A549 (cell line): ENCODE data around the gene KCNF1. TPM values are rescaled to one million over a fixed set of nuclear protein-coding genes. Genes with fewer than 3 reads are reported as not detected.
A peak's percentile ranks its signal among the peaks of the same experiment; 100 is the strongest.

ENCODE experiments used
- ATAC-seq, 2 experiments: fragments of 200-7000 bp in 1 of 2; fragments of >200 bp in 1 of 2; cut with Nextera tagmentation in 1 of 2; cut with Tn5 transposase in 1 of 2; 3 replicates each; pipeline versions ENCODE4 v1.8.0 to v1.9.1; 2018 to 2020; ENCODE audit warnings: mild to moderate bottlenecking in 1 of 2, moderate library complexity in 1 of 2
- CTCF ChIA-PET: fragments of 300-600 bp; sonication (Branson Sonifier 250); formaldehyde crosslinking; extraction: SDS; loops from one replicate; lab custom pipeline; 2021; ENCODE audit warnings: antibody characterized with exemption, inconsistent platforms; lab: Yijun Ruan, JAX
- POLR2A ChIA-PET: fragments of 350-600 bp; formaldehyde crosslinking; extraction: SDS; loops from one replicate; lab custom pipeline; 2021; ENCODE audit warnings: antibody characterized with exemption, inconsistent platforms; lab: Yijun Ruan, JAX
- DNase-seq, 2 experiments: peaks; one replicate each; pipeline versions ENCODE4 v3.0.0 to v3.0.0-alpha.2; 2011 to 2016; ENCODE audit warnings: low read depth in 1 of 2, low spot score in 1 of 2
- FAIRE-seq: peaks from 2 replicates; lab custom pipeline; 2011; peaks lifted over from hg19 to GRCh38; lab: Jason Lieb, UNC
- H3K27ac ChIP-seq, 2 experiments: fragments of >200 bp; sonication (Bioruptor Twin); formaldehyde crosslinking; 3 replicates each; pipeline ENCODE4 v1.5.1; 2016 to 2017
- H3K4me1 ChIP-seq: fragments of >200 bp; sonication (Bioruptor Twin); formaldehyde crosslinking; 3 replicates; pipeline ENCODE4 v1.6.1; 2016
- H3K4me2 ChIP-seq: fragments of >200 bp; sonication (Bioruptor Twin); formaldehyde crosslinking; 3 replicates; pipeline ENCODE4 v1.6.1; 2016
- H3K4me3 ChIP-seq: fragments of >200 bp; sonication (Bioruptor Twin); formaldehyde crosslinking; 3 replicates; pipeline ENCODE4 v1.5.1; 2016
- H3K9me3 ChIP-seq: fragments of >200 bp; sonication (Bioruptor Twin); formaldehyde crosslinking; 3 replicates; pipeline ENCODE4 v1.6.1; 2016
- BHLHE40 ChIP-seq: IDR thresholded peaks from 2 replicates; pipeline ENCODE4 v1.6.1; 2012; ENCODE audit warnings: low read depth, low read length, inconsistent platforms
- CBX8 ChIP-seq: fragments of 200-600 bp; sonication (generic); IDR thresholded peaks from 2 replicates; pipeline ENCODE4 v1.6.1; 2016
- CHD2 ChIP-seq: fragments of 150-350 bp; IDR thresholded peaks from 2 replicates; pipeline ENCODE4 v1.6.1; 2014; ENCODE audit warnings: low read length; ENCODE audit not compliant: partially characterized antibody
- E2F6 ChIP-seq: IDR thresholded peaks from 2 replicates; pipeline ENCODE4 v1.6.1; 2012; ENCODE audit warnings: low read depth, borderline replicate concordance
- FOXS1 ChIP-seq: fragments of 250-450 bp; sonication (Bioruptor Pico); IDR thresholded peaks from 2 replicates; pipeline ENCODE4 v1.5.0; 2020; ENCODE audit warnings: mild to moderate bottlenecking, moderate library complexity
- HDAC2 ChIP-seq: fragments of 200-600 bp; sonication (generic); IDR thresholded peaks from 2 replicates; pipeline ENCODE4 v1.6.1; 2016
- HOXB13 ChIP-seq: fragments of 250-450 bp; sonication (Bioruptor Pico); IDR thresholded peaks from 2 replicates; pipeline ENCODE4 v1.5.0; 2020; ENCODE audit warnings: low read depth, mild to moderate bottlenecking, moderate library complexity
- JUN ChIP-seq, 2 experiments: fragments of >200 bp; sonication (Bioruptor Twin); formaldehyde crosslinking; IDR thresholded peaks; 2 replicates in 1 of 2; 3 replicates in 1 of 2; pipeline ENCODE4 v1.6.1; 2016 to 2017
- JUNB ChIP-seq: fragments of >200 bp; sonication (Bioruptor Twin); formaldehyde crosslinking; IDR thresholded peaks from 2 replicates; pipeline ENCODE4 v1.6.1; 2016
- MAFK ChIP-seq: fragments of 450-650 bp; IDR thresholded peaks from 2 replicates; pipeline ENCODE4 v1.6.1; 2014; ENCODE audit not compliant: partially characterized antibody
- MAZ ChIP-seq: fragments of 150-350 bp; IDR thresholded peaks from 2 replicates; pipeline ENCODE4 v1.6.1; 2014; ENCODE audit warnings: antibody characterized with exemption, low read depth, low read length, borderline replicate concordance
- NFE2L2 ChIP-seq: fragments of 150-350 bp; conservative IDR thresholded peaks from 2 replicates; pipeline ENCODE4 v1.6.1; 2014; ENCODE audit warnings: low read length
- NPAS2 ChIP-seq: fragments of 250-450 bp; sonication (Bioruptor Pico); IDR thresholded peaks from 2 replicates; pipeline ENCODE4 v1.8.0; 2022; ENCODE audit warnings: mild to moderate bottlenecking, moderate library complexity, borderline replicate concordance
- PHF8 ChIP-seq: fragments of 200-600 bp; sonication (generic); IDR thresholded peaks from 2 replicates; pipeline ENCODE4 v1.6.1; 2016; ENCODE audit warnings: low read depth, mild to moderate bottlenecking, antibody characterized with exemption, moderate library complexity, borderline replicate concordance
- POLR2AphosphoS2 ChIP-seq: conservative IDR thresholded peaks from 2 replicates; pipeline ENCODE4 v1.6.1; 2012; ENCODE audit warnings: low read length, improper control_type of control experiment, inconsistent platforms
- RARB ChIP-seq: fragments of 250-450 bp; sonication (Bioruptor Pico); IDR thresholded peaks from 2 replicates; pipeline ENCODE4 v1.8.0; 2021; ENCODE audit warnings: mild to moderate bottlenecking, moderate library complexity
- RCOR1 ChIP-seq: fragments of 150-350 bp; IDR thresholded peaks from 2 replicates; pipeline ENCODE4 v1.6.1; 2014; ENCODE audit warnings: antibody characterized with exemption, low read length, low read depth
- REST ChIP-seq: fragments of 200-600 bp; sonication (generic); IDR thresholded peaks from 2 replicates; pipeline ENCODE4 v1.6.1; 2016; ENCODE audit warnings: antibody characterized with exemption, mild to moderate bottlenecking, moderate library complexity
- SREBF2 ChIP-seq: fragments of 450-650 bp; IDR thresholded peaks from 2 replicates; pipeline ENCODE4 v1.6.1; 2014; ENCODE audit warnings: mild to moderate bottlenecking, moderate library complexity
- TFCP2L1 ChIP-seq: fragments of 250-450 bp; sonication (Bioruptor Pico); IDR thresholded peaks from 2 replicates; pipeline ENCODE4 v1.5.0; 2021; ENCODE audit warnings: mild to moderate bottlenecking
- TP53 ChIP-seq: fragments of 250-450 bp; sonication (Bioruptor Pico); IDR thresholded peaks from 2 replicates; pipeline ENCODE4 v1.5.0; 2021; ENCODE audit warnings: mild to moderate bottlenecking, moderate library complexity
- ZNF302 ChIP-seq: fragments of 250-450 bp; sonication (Bioruptor Pico); IDR thresholded peaks from 2 replicates; pipeline ENCODE4 v1.9.0; 2021; ENCODE audit warnings: inconsistent platforms, mild to moderate bottlenecking, moderate library complexity
- ZSCAN20 ChIP-seq: fragments of 250-450 bp; sonication (Bioruptor Pico); IDR thresholded peaks from 2 replicates; pipeline ENCODE4 v1.8.0; 2022; ENCODE audit warnings: mild to moderate bottlenecking, moderate library complexity
- WGBS: methylation state at CpG from one replicate; pipeline ENCODE4 v1.1.6; 2017; ENCODE audit errors: missing lambda C conversion rate; 5-methylcytosine and 5-hydroxymethylcytosine counted together
- polyA plus RNA-seq, 4 experiments: library from polyadenylated mRNA; depleted of rRNA in 3 of 4; stranded (reverse); fragments of >200 nt; fragmentation: RNase III in 1 of 4; extraction: RNeasy Plus Mini Kit Qiagen cat#74134 plus additional on column Dnase treatment in 1 of 4; gene quantifications; 2 replicates in 3 of 4; 3 replicates in 1 of 4; pipeline ENCODE4 v1.2.3, GENCODE V29; 2011 to 2017

Gene KCNF1
- polyA plus RNA-seq, 2 of the 4 experiments (the other 2 are of a cell fraction) = 3.7 to 4.4 TPM

- Histone ChIP-seq H3K4me2 (no peak overlapping the region), H3K4me3 (no peak overlapping the region), H3K4me1 (peaks cover 5% of the 10 kb centered on the region; the same call in 1 of the 3 replicates), H3K27ac (0 out of 6 replicates have a peak overlapping the region, but pooled peaks of 1 of the 2 experiments have one; percentile 13), H3K9me3 (peaks cover 1% of the 10 kb centered on the region; the same call in 1 of the 3 replicates)
- ChIA-PET CTCF (interaction anchor here (0.6 to 1.5 kb wide), 4 partner anchors 10 to 188 kb away, joined by 3 to 4 read pairs (median 3); a partner anchor contains a TSS), POLR2A (no interaction called here)
- ATAC-seq = no peak
- no peak for FAIRE-seq
- 89% methylated on average over 4 of the region's 5 CpGs for WGBS
- DNase-seq = no peak
- TF ChIP-seq RARB (CRISPR knock-in tag) (no peak), FOXS1 (CRISPR knock-in tag) (no peak), MAZ (no peak), MAFK (no peak), BHLHE40 (no peak), NFE2L2 (no peak), JUNB (no peak), NPAS2 (CRISPR knock-in tag) (no peak)
Observed at GRCh38 chr2:10944799-10945198, 33.1 kb downstream of the KCNF1 start.

GRCh38 chr2:10946394-10946793, 34.7 kb downstream of the KCNF1 start:
- no peak for FAIRE-seq
- H3K4me1 ChIP-seq = peaks cover 5% of the 10 kb centered on the region; the same call in 1 of the 3 replicates
- H3K4me2 ChIP-seq = no peak overlapping the region
- CTCF ChIA-PET = interaction anchor here (1.3 to 2.1 kb wide), 4 partner anchors 10 to 111 kb away, joined by 3 to 8 read pairs (median 6); no protein-coding TSS in a partner anchor
- ATAC-seq = no peak
- peak overlapping the region in 1 of 2 experiments; percentile 23; a peak in 1 of 6 replicates for H3K27ac ChIP-seq
- DNase-seq = no peak
- H3K4me3 ChIP-seq = no peak overlapping the region
- no peaks in the 10 kb centered on the region for H3K9me3 ChIP-seq
- POLR2A ChIA-PET = no interaction called here
- TF ChIP-seq TFCP2L1 (no peak), JUN (IDR thresholded peaks at IDR 0.05) (no peak), E2F6 (no peak), ZNF302 (CRISPR knock-in tag) (no peak), TP53 (CRISPR knock-in tag) (no peak), CBX8 (no peak), ZSCAN20 (CRISPR knock-in tag) (no peak), RCOR1 (no peak), CHD2 (no peak), NPAS2 (CRISPR knock-in tag) (no peak), HOXB13 (CRISPR knock-in tag) (no peak), SREBF2 (no peak), POLR2AphosphoS2 (no peak), HDAC2 (no peak), PHF8 (no peak), REST (no peak)
- TF ChIP-seq, all 56 proteins: peak for 0
- 88% methylated on average over 6 of the region's 6 CpGs for WGBS
